HepG2 (cell line): ENCODE measurements around the gene NUDT9. TPM values are rescaled to one million over a fixed set of nuclear protein-coding genes. Genes with fewer than 3 reads are reported as not detected.
"Not testable (repeated sequence)": the region's sequence is repeated elsewhere in the genome, so short reads cannot be mapped to it uniquely, and the experiment has no call there.

Experiments used
- ATAC-seq: fragments of 200-7000 bp; cut with Tn5 transposase; 3 replicates; pipeline ENCODE4 v1.9.1; 2020; ENCODE audit warnings: mild to moderate bottlenecking, moderate library complexity
- BruUV-seq: library from RNA; stranded (reverse); fragments of 400-500 nt; replicated peaks from 2 replicates; lab custom pipeline; 2021; lab: Mats Ljungman, UMichigan
- CTCF ChIA-PET: fragments of 300-600 bp; formaldehyde crosslinking; extraction: SDS; loops from one replicate; lab custom pipeline; 2021; ENCODE audit warnings: low total read pairs, inconsistent platforms, low intra/inter-chr PET ratio; lab: Yijun Ruan, JAX
- POLR2A ChIA-PET: fragments of 350-600 bp; sonication (Branson Sonifier 250); formaldehyde crosslinking; loops from one replicate; lab custom pipeline; 2020; ENCODE audit warnings: antibody characterized with exemption, inconsistent platforms; lab: Yijun Ruan, JAX
- DNase-seq: peaks from one replicate; pipeline ENCODE4 v3.0.0-alpha.2; 2015; ENCODE audit warnings: low spot score
- FAIRE-seq: peaks from 3 replicates; lab custom pipeline; 2011; peaks lifted over from hg19 to GRCh38; lab: Jason Lieb, UNC
- H2AFZ ChIP-seq: one replicate; pipeline ENCODE4 v1.6.1; 2011; ENCODE audit warnings: low read length, inconsistent platforms
- H3K27ac ChIP-seq: fragments of 300-600 bp; 3 replicates; pipeline ENCODE4 v1.8.0; 2011; ENCODE audit warnings: mixed run types, mild to moderate bottlenecking, mixed read lengths, low read length, inconsistent platforms; ENCODE audit not compliant: insufficient read depth; ENCODE audit errors: extremely low read length
- H3K27me3 ChIP-seq, 2 experiments: fragments of 200-600 bp in 1 of 2; 2 replicates in 1 of 2; 3 replicates in 1 of 2; pipeline versions ENCODE4 v1.6.0 to v1.8.0; 2011; ENCODE audit warnings: low read length in 2 of 2, mild to moderate bottlenecking in 2 of 2, moderate library complexity in 2 of 2, inconsistent platforms in 1 of 2; ENCODE audit not compliant: insufficient read depth in 2 of 2, control insufficient read depth in 1 of 2
- H3K36me3 ChIP-seq, 2 experiments: fragments of 200-600 bp in 1 of 2; replicated peaks in 1 of 2; 2 replicates in 1 of 2; 3 replicates in 1 of 2; pipeline versions ENCODE4 v1.5.1 to v1.8.0; 2011; ENCODE audit warnings: low read length in 2 of 2, inconsistent platforms in 1 of 2; ENCODE audit not compliant: insufficient read depth in 2 of 2, control insufficient read depth in 1 of 2
- H3K4me1 ChIP-seq: 2 replicates; pipeline ENCODE4 v1.5.1; 2012; ENCODE audit warnings: low read length, inconsistent platforms; ENCODE audit not compliant: insufficient read depth
- H3K4me2 ChIP-seq: 2 replicates; pipeline ENCODE4 v1.6.0; 2011; ENCODE audit warnings: low read depth, low read length, inconsistent platforms
- H3K4me3 ChIP-seq, 3 experiments: fragments of 200-600 bp in 1 of 3; sonication (generic), shearing (Covaris generic) in 1 of 3; replicated peaks in 1 of 3; 2 replicates each; pipeline ENCODE4 v1.5.1; 2011 to 2016; ENCODE audit warnings: low read length in 3 of 3, inconsistent platforms in 2 of 3, low read depth in 2 of 3, mild to moderate bottlenecking in 2 of 3, control low read depth in 1 of 3, mixed read lengths in 1 of 3; ENCODE audit not compliant: insufficient read depth in 1 of 3
- H3K79me2 ChIP-seq: one replicate; pipeline ENCODE4 v1.6.1; 2011; ENCODE audit warnings: low read length, inconsistent platforms; ENCODE audit not compliant: insufficient read depth
- H3K9ac ChIP-seq: 2 replicates; pipeline ENCODE4 v1.6.0; 2011; ENCODE audit warnings: mild to moderate bottlenecking, low read depth, low read length, inconsistent platforms; ENCODE audit not compliant: insufficient read depth
- H3K9me3 ChIP-seq: 2 replicates; pipeline ENCODE4 v1.5.1; 2012; ENCODE audit warnings: mild to moderate bottlenecking, low read length
- H4K20me1 ChIP-seq: 2 replicates; pipeline ENCODE4 v1.6.0; 2011; ENCODE audit warnings: inconsistent platforms, mild to moderate bottlenecking, low read length, moderate library complexity; ENCODE audit not compliant: insufficient read depth
- DBP ChIP-seq: sonication (generic); formaldehyde crosslinking; IDR thresholded peaks from 2 replicates; pipeline ENCODE4 v1.4.0; 2020; ENCODE audit warnings: missing genetic modification reagents; ENCODE audit errors: not compliant biosample characterization
- FOXC1 ChIP-seq: sonication (generic); formaldehyde crosslinking; IDR thresholded peaks from 2 replicates; pipeline ENCODE4 v1.8.0; 2022; ENCODE audit warnings: mild to moderate bottlenecking, missing genetic modification reagents, borderline replicate concordance
- KDM1A ChIP-seq: IDR thresholded peaks from 2 replicates; pipeline ENCODE4 v1.6.1; 2016; ENCODE audit warnings: missing compliant biosample characterization
- KLF16 ChIP-seq, 2 experiments: sonication (generic) in 1 of 2; formaldehyde crosslinking in 1 of 2; IDR thresholded peaks; 2 replicates each; pipeline versions ENCODE4 v1.6.1 to v1.8.0; 2016 to 2023; ENCODE audit warnings: missing genetic modification reagents in 2 of 2, missing compliant biosample characterization in 1 of 2
- ZNF121 ChIP-seq: sonication (generic); formaldehyde crosslinking; IDR thresholded peaks from 2 replicates; pipeline ENCODE4 v1.5.0; 2020; ENCODE audit warnings: mild to moderate bottlenecking, missing genetic modification reagents
- WGBS: methylation state at CpG from one replicate; pipeline ENCODE4 v1.1.6; 2017; ENCODE audit warnings: low lambda C conversion rate; 5-methylcytosine and 5-hydroxymethylcytosine counted together
- in situ Hi-C: cut with HindIII; loops from 2 replicates; pipeline ENCODE4 v1.10.0; 2017; ENCODE audit warnings: low pct_unique_long_range_greater_than_20kb; ENCODE audit not compliant: extremely low pct_ligation_motif_present
- intact Hi-C: fragments of 100-400 bp; cut with micrococcal nuclease; formaldehyde crosslinking; loops from one replicate; pipeline ENCODE4 v1.10.0; 2022; ENCODE audit not compliant: unreplicated experiment
- polyA plus RNA-seq, 8 experiments: library from polyadenylated mRNA; depleted of rRNA in 3 of 8; stranded (reverse) in 7 of 8; unstranded in 1 of 8; fragments of >200 nt; fragmentation: Illumina TruSeq in 4 of 8; extraction: Trizol in 4 of 8; gene quantifications; 2 replicates each; pipeline versions ENCODE4 v1.2.1 to v1.2.3, GENCODE V29; 2011 to 2016; ENCODE audit warnings: low read depth in 4 of 8, missing spikeins in 1 of 8, mixed read lengths in 1 of 8; ENCODE audit not compliant: insufficient read depth in 1 of 8
- total RNA-seq, 5 experiments: library from RNA; depleted of rRNA; stranded (reverse); fragments of >200 nt; fragmentation: Illumina TruSeq; extraction: Trizol; gene quantifications; 2 replicates each; pipeline ENCODE4 v1.2.3, GENCODE V29; 2016; ENCODE audit warnings: low read depth in 1 of 5

Gene NUDT9
- total and polyA plus RNA-seq, 2 of the 13 experiments (the other 11 are each of a cell fraction or from before 2014, with no cell fraction given) = 10.4 to 12.3 TPM

- ATAC-seq = no peak
Observed at GRCh38 chr4:87420276-87420830, 2.0 kb upstream of the NUDT9 start.

GRCh38 chr4:87423317-87424098 lies 1.1 kb downstream of the NUDT9 start:
- H4K20me1 ChIP-seq = 0 out of 2 replicates have a peak, but pooled peaks cover 2% of the 10 kb centered on the region
- peak overlapping the region; percentile 92 for H3K4me2 ChIP-seq
- intact Hi-C loops (loop anchor here (1.0 to 10.0 kb wide), 3 partner anchors 28 to 49 kb away; no protein-coding TSS in a partner anchor), in situ Hi-C loops (no loop called here)
- TF ChIP-seq DBP = peak; percentile 21
- no peak for TF ChIP-seq ZNF121 (CRISPR knock-in tag)
- H3K4me3 ChIP-seq = peak overlapping the region; percentile 79 to 91 (median 90)
- no TSS peak for BruUV-seq
- no peaks in the 10 kb centered on the region; a peak in 1 of 5 replicates for H3K27me3 ChIP-seq
- CTCF ChIA-PET = no interaction called here
- POLR2A ChIA-PET = interaction anchor here (0.6 to 9.6 kb wide), 7 partner anchors 13 to 115 kb away, joined by 3 to 172 read pairs (median 5); partner anchors contain the start of gene HSD17B11
- no peak overlapping the region for H2AFZ ChIP-seq
- WGBS = 18% methylated on average over 3 of the region's 3 CpGs
- no peaks in the 10 kb centered on the region for H3K9me3 ChIP-seq
- no peaks in the 10 kb centered on the region for H3K36me3 ChIP-seq
- ATAC-seq = no peak
- H3K9ac ChIP-seq = peak overlapping the region; percentile 86; the same call in 1 of the 2 replicates
- FAIRE-seq = no peak
- peak overlapping the region; percentile 95 for H3K27ac ChIP-seq
- H3K4me1 ChIP-seq = peaks cover 73% of the 10 kb centered on the region
- peaks cover 37% of the 10 kb centered on the region for H3K79me2 ChIP-seq
- DNase-seq = no peak

More at GRCh38 chr4:87420276-87420830, 2.0 kb upstream of the NUDT9 start:
- Histone ChIP-seq H3K9ac (peak overlapping the region; percentile 19), H2AFZ (no peak overlapping the region)
- POLR2A ChIA-PET = interaction anchor here (1.0 to 9.6 kb wide), 6 partner anchors 11 to 142 kb away, joined by 3 to 172 read pairs (median 5); partner anchors contain the start of gene HSD17B11
- in situ Hi-C loops = no loop called here
- DNase-seq = no peak
- TF ChIP-seq FOXC1 (CRISPR knock-in tag) (no peak), KLF16 (CRISPR knock-in tag; IDR thresholded peaks at IDR 0.05) (0 out of 4 replicates have a peak, but pooled peaks of 1 of the 2 experiments have one; percentile 17), KDM1A (CRISPR knock-in tag) (0 out of 2 replicates have a peak, but pooled peaks have one; percentile 2)
- TF ChIP-seq, all 625 proteins: peak for 2
- Histone ChIP-seq H3K4me2 (peak overlapping the region; percentile 92), H3K9me3 (no peaks in the 10 kb centered on the region), H4K20me1 (no peaks in the 10 kb centered on the region), H3K79me2 (peaks cover 29% of the 10 kb centered on the region), H3K27ac (peak overlapping the region; percentile 55), H3K4me1 (peaks cover 80% of the 10 kb centered on the region), H3K36me3 (no peaks in the 10 kb centered on the region), H3K27me3 (no peaks in the 10 kb centered on the region; a peak in 1 of 5 replicates), H3K4me3 (peak overlapping the region; percentile 5 to 35 (median 25); a peak in 4 of 6 replicates)
- intact Hi-C loops = loop anchor here (5.0 to 10.0 kb wide), 2 partner anchors 46 to 47 kb away; no protein-coding TSS in a partner anchor
- CTCF ChIA-PET = no interaction called here
- BruUV-seq = no TSS peak
- FAIRE-seq = no peak
- WGBS = 0% methylated on average over 4 of the region's 4 CpGs

GRCh38 chr4:87424099-87424543 lies 1.7 kb downstream of the NUDT9 start:
- Histone ChIP-seq H3K4me1 (peaks cover 73% of the 10 kb centered on the region), H3K4me3 (peak overlapping the region in 1 of 3 experiments; percentile 91; a peak in 2 of 6 replicates), H3K79me2 (peaks cover 40% of the 10 kb centered on the region), H3K4me2 (peak overlapping the region; percentile 92)
- DNase-seq, H4K20me1 ChIP-seq, H3K27me3 ChIP-seq, H3K36me3 ChIP-seq, CTCF ChIA-PET, ATAC-seq, H3K9ac ChIP-seq, H3K9me3 ChIP-seq, H2AFZ ChIP-seq, BruUV-seq, FAIRE-seq, in situ Hi-C loops, H3K27ac ChIP-seq: not testable (repeated sequence)
- intact Hi-C loops = loop anchor here (5.0 to 10.0 kb wide), 2 partner anchors 43 to 49 kb away; no protein-coding TSS in a partner anchor
- POLR2A ChIA-PET = interaction anchor here (9.6 kb wide), 1 partner anchor 35 kb away, joined by 172 read pairs; the partner anchor contains the start of gene HSD17B11
- 98% methylated on average over 22 of the region's 22 CpGs for WGBS
